ENCODE measurements around the gene FAM120A. TPM values are rescaled to one million over a fixed set of nuclear protein-coding genes. Genes with fewer than 3 reads are reported as not detected.

Gene FAM120A
- total RNA-seq, 6 donors from 2014 or later: 102 to 137 (median 109) TPM

- Histone ChIP-seq H3K27me3 (no peaks in the 10 kb centered on the region), H3K4me3 (no peak overlapping the region), H3K27ac (no peak overlapping the region), H3K9me3 (no peaks in the 10 kb centered on the region), H3K36me3 (peaks cover 0 to 21% (median 4%) of the 10 kb centered on the region in 4 donors), H3K4me1 (no peaks in the 10 kb centered on the region)
- WGBS, 2 donors: 90 to 94% methylated on average over 2 of the region's 2 CpGs
- ATAC-seq (ENCODE audit: low FRiP score in 2 of 2) (no peak), DNase-seq (no peak)
- TF ChIP-seq EP300 (IDR thresholded peaks at IDR 0.05) (no peak), POLR2A (IDR thresholded peaks at IDR 0.05) (no peak), CTCF (IDR thresholded peaks at IDR 0.05) (no peak), POLR2AphosphoS5 (IDR thresholded peaks at IDR 0.05) (no peak)
Measured at GRCh38 chr9:93483497-93483896, 32.0 kb downstream of the FAM120A start.

GRCh38 chr9:93486268-93486667 lies 34.8 kb downstream of the FAM120A start:
- TF ChIP-seq POLR2A (IDR thresholded peaks at IDR 0.05): no peak
- no peak for TF ChIP-seq EP300 (IDR thresholded peaks at IDR 0.05)
- no peak for TF ChIP-seq CTCF (IDR thresholded peaks at IDR 0.05)
- TF ChIP-seq POLR2AphosphoS5 (IDR thresholded peaks at IDR 0.05): no peak
- DNase-seq: no peak
- WGBS, 2 donors: 100% methylated on average over 1 of the region's 1 CpG
- peaks cover 3 to 24% (median 4%) of the 10 kb centered on the region in 4 donors for H3K36me3 ChIP-seq
- no peaks in the 10 kb centered on the region for H3K9me3 ChIP-seq
- peak overlapping the region in 1 of 4 donors; percentile 44 for H3K27ac ChIP-seq
- H3K4me3 ChIP-seq: no peak overlapping the region
- ATAC-seq (ENCODE audit: low FRiP score in 2 of 2): no peak
- H3K4me1 ChIP-seq: peaks cover 0 to 19% (median 6%) of the 10 kb centered on the region in 4 donors
- H3K27me3 ChIP-seq: no peaks in the 10 kb centered on the region

- TF ChIP-seq EP300 (IDR thresholded peaks at IDR 0.05) (no peak), POLR2AphosphoS5 (IDR thresholded peaks at IDR 0.05) (no peak), CTCF (IDR thresholded peaks at IDR 0.05) (no peak), POLR2A (IDR thresholded peaks at IDR 0.05) (no peak)
- Histone ChIP-seq H3K36me3 (peaks cover 3 to 24% (median 4%) of the 10 kb centered on the region in 4 donors), H3K27ac (no peak overlapping the region), H3K4me3 (no peak overlapping the region), H3K9me3 (no peaks in the 10 kb centered on the region), H3K27me3 (no peaks in the 10 kb centered on the region), H3K4me1 (peaks cover 0 to 23% (median 7%) of the 10 kb centered on the region in 4 donors)
- 98 to 100% methylated on average over 5 of the region's 5 CpGs for WGBS, 2 donors
- no peak for ATAC-seq (ENCODE audit: low FRiP score in 2 of 2)
- DNase-seq: no peak
Measured at GRCh38 chr9:93488244-93488643, 36.8 kb downstream of the FAM120A start.

GRCh38 chr9:93491593-93492232 lies 40.2 kb downstream of the FAM120A start:
- WGBS, 2 donors: 70 to 73% methylated on average over 3 of the region's 3 CpGs
- Histone ChIP-seq H3K4me3 (no peak overlapping the region), H3K4me1 (peaks cover 0 to 23% (median 7%) of the 10 kb centered on the region in 4 donors)

More at GRCh38 chr9:93491593-93492232, 40.2 kb downstream of the FAM120A start:
- ATAC-seq (ENCODE audit: low FRiP score in 2 of 2) (no peak), DNase-seq (no peak)
- no peaks in the 10 kb centered on the region for H3K27me3 ChIP-seq
- no peak for TF ChIP-seq POLR2AphosphoS5 (IDR thresholded peaks at IDR 0.05)
- TF ChIP-seq POLR2A (IDR thresholded peaks at IDR 0.05): no peak
- no peak for TF ChIP-seq EP300 (IDR thresholded peaks at IDR 0.05)
- no peak for TF ChIP-seq CTCF (IDR thresholded peaks at IDR 0.05)
- H3K36me3 ChIP-seq: peaks cover 7 to 23% (median 13%) of the 10 kb centered on the region in 4 donors
- H3K9me3 ChIP-seq: no peaks in the 10 kb centered on the region
- H3K27ac ChIP-seq: no peak overlapping the region

All from upper lobe of left lung (tissue), 6 donors.